Activated CD8-positive, alpha-beta memory T cell treated with anti-CD3 and anti-CD28 coated beads, Interleukin-2, amount 10 ng/mL, durations not matched to agents 7 days and 5 days (primary cell): Measurements from ENCODE around the gene P2RY14. TPM values are rescaled to one million over a fixed set of nuclear protein-coding genes. Genes with fewer than 3 reads are reported as not detected.
"Not testable (repeated sequence)": the region's sequence is repeated elsewhere in the genome, so short reads cannot be mapped to it uniquely, and the experiment has no call there.

Source experiments
- ATAC-seq: fragments of 150-1000 bp; cut with Tn5 transposase; one replicate; pipeline ENCODE4 v1.10.0; 2021; ENCODE audit warnings: moderate library complexity
- CTCF ChIA-PET: fragments of 350-600 bp; sonication (Branson Sonifier 250); formaldehyde crosslinking; loops from one replicate; lab custom pipeline; 2021; ENCODE audit warnings: antibody characterized with exemption; lab: Charles Lee
- DNase-seq: peaks from one replicate; pipeline ENCODE4 v3.0.0-alpha.2; 2020
- H3K27ac Mint-ChIP-seq: one replicate; pipeline ENCODE4 v1.8.0; 2021; ENCODE audit warnings: mild to moderate bottlenecking, mixed read lengths
- H3K27me3 Mint-ChIP-seq: one replicate; pipeline ENCODE4 v1.8.0; 2021; ENCODE audit warnings: mixed read lengths
- H3K36me3 Mint-ChIP-seq: one replicate; pipeline ENCODE4 v1.8.0; 2021; ENCODE audit warnings: mild to moderate bottlenecking, mixed read lengths
- H3K4me1 Mint-ChIP-seq: one replicate; pipeline ENCODE4 v1.8.0; 2021; ENCODE audit warnings: mixed read lengths
- H3K4me3 Mint-ChIP-seq: one replicate; pipeline ENCODE4 v1.8.0; 2021; ENCODE audit warnings: mild to moderate bottlenecking, moderate library complexity, mixed read lengths
- H3K9me3 Mint-ChIP-seq: one replicate; pipeline ENCODE4 v1.8.0; 2022; ENCODE audit warnings: low read depth, mixed read lengths
- total RNA-seq, 2 experiments: library from RNA; stranded (reverse); gene quantifications; one replicate each; pipeline ENCODE4 v1.2.3, GENCODE V29; 2021

Gene P2RY14
- total RNA-seq, 2 experiments from 2014 or later, result 2.2 to 4.7 TPM

GRCh38 chr3:151182349-151183079 is 95.8 kb downstream of the P2RY14 start:
- Mint-ChIP-seq H3K4me1 (peaks cover 44% of the 10 kb centered on the region), H3K27ac (peak overlapping the region; percentile 83), H3K27me3 (no peaks in the 10 kb centered on the region), H3K36me3 (no peaks in the 10 kb centered on the region), H3K4me3 (no peak overlapping the region), H3K9me3 (no peaks in the 10 kb centered on the region)
- CTCF ChIA-PET, result interaction anchor here (1.2 to 3.6 kb wide), 6 partner anchors 9 to 19 kb away, joined by 4 to 22 read pairs (median 8); no protein-coding TSS in a partner anchor
- no peak for DNase-seq
- ATAC-seq, result no peak

DNA sequence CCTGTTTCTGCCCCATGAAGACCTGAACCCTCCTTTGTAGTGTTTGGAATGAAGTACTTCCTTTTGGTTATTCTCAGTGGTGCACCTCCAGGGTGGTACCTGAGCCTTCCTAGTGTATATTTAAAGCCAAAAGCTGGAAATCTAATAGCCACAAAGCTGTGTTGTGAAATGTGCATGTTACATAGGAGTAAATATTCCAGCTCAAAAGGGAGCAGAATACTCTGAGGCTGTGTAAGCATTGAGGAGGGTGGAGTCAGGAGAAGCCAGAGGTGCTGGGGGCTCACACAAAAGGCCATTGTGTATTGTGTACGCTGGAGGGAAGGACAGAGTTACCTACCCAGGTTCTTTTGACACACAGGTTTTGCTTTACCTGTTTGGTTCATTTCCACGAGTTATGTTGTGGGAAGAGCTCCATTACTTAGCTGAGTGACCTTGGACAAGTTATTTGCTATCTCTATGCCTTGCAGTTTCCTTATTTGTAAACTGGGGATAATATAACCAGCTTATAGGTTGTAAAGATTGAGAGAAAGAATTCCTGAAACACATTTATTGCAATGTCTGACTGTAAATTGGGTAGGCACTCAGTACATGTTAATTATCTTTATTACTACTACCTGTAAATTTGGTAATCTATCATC is 100.0 kb downstream of the P2RY14 start:
- no peak overlapping the region for H3K4me3 Mint-ChIP-seq
- H3K27me3 Mint-ChIP-seq, result no peaks in the 10 kb centered on the region
- no peak overlapping the region for H3K27ac Mint-ChIP-seq
- ATAC-seq (no peak), DNase-seq (no peak)
- CTCF ChIA-PET, result interaction anchor here (1.1 to 2.9 kb wide), 5 partner anchors 10 to 106 kb away, joined by 3 to 11 read pairs (median 4); no protein-coding TSS in a partner anchor
- peaks cover 1% of the 10 kb centered on the region for H3K36me3 Mint-ChIP-seq
- H3K9me3 Mint-ChIP-seq, result no peaks in the 10 kb centered on the region
- peaks cover 23% of the 10 kb centered on the region for H3K4me1 Mint-ChIP-seq

- no peak overlapping the region for H3K27ac Mint-ChIP-seq
- CTCF ChIA-PET, result interaction anchor here (1.5 kb wide), 2 partner anchors 9 to 10 kb away, joined by 3 to 4 read pairs; no protein-coding TSS in a partner anchor
- no peak for ATAC-seq
Observed at GRCh38 chr3:151175952-151176351, 102.4 kb downstream of the P2RY14 start.

GRCh38 chr3:151174351-151174750 is 104.0 kb downstream of the P2RY14 start:
- DNase-seq (no peak), ATAC-seq (no peak)
- CTCF ChIA-PET, result interaction anchor here (1.2 to 1.5 kb wide), 4 partner anchors 11 to 56 kb away, joined by 3 to 6 read pairs (median 3); no protein-coding TSS in a partner anchor
- peaks cover 1% of the 10 kb centered on the region for H3K36me3 Mint-ChIP-seq
- H3K27ac Mint-ChIP-seq, result no peak overlapping the region
- peaks cover 42% of the 10 kb centered on the region for H3K4me1 Mint-ChIP-seq
- no peaks in the 10 kb centered on the region for H3K9me3 Mint-ChIP-seq
- no peaks in the 10 kb centered on the region for H3K27me3 Mint-ChIP-seq
- H3K4me3 Mint-ChIP-seq, result no peak overlapping the region

More at GRCh38 chr3:151175952-151176351, 102.4 kb downstream of the P2RY14 start:
- DNase-seq, result no peak
- Mint-ChIP-seq H3K4me1 (peaks cover 29% of the 10 kb centered on the region), H3K27me3 (no peaks in the 10 kb centered on the region), H3K9me3 (no peaks in the 10 kb centered on the region), H3K4me3 (no peak overlapping the region), H3K36me3 (peaks cover 1% of the 10 kb centered on the region)

- H3K36me3 Mint-ChIP-seq, result peaks cover 1% of the 10 kb centered on the region
Observed at GRCh38 chr3:151171145-151171757, 107.1 kb downstream of the P2RY14 start.

DNA sequence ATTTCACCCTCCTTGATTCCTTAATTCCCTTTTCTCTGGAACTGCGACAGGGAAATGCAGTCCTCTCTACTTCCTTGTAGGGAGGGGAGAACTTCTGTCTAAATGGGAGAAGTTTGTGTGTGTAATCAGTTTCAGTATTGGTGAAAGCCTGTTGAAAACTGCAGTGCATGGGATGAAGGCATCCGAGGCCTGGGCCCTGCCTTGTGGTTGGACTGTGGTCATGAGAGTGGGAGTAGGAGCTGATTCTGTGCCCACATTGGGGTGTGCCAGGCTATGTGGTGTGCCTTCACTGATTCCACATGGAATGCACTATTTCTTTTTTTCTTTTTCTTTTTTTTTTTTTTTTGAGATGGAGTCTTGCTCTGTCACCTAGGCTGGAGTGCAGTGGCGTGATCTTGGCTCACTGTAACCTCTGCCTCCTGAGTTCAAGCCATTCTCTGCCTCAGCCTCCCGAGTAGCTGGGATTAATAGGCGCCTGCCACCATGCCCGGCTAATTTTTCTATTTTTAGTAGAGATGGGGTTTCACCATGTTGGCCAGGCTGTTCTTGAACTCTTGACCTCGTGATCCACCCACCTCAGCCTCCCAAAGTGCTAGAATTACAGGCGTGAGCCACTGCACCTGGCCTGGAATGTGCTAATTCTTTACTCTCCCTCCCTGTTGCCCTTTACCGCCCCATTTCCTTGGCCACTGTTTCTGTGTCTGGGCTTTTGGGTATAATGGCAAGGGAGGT is 108.2 kb downstream of the P2RY14 start:
- not testable (repeated sequence) for H3K27me3 Mint-ChIP-seq, H3K36me3 Mint-ChIP-seq, H3K9me3 Mint-ChIP-seq
- Mint-ChIP-seq H3K4me3 (peak overlapping the region; percentile 57), H3K27ac (peak overlapping the region; percentile 94), H3K4me1 (peaks cover 51% of the 10 kb centered on the region)
- CTCF ChIA-PET, result interaction anchor here (0.9 to 6.1 kb wide), 10 partner anchors 12 to 109 kb away, joined by 3 to 118 read pairs (median 17); partner anchors contain the start of genes GPR171 and P2RY14
- ATAC-seq (peak; percentile 16), DNase-seq (peak; percentile 57)

More at GRCh38 chr3:151171145-151171757, 107.1 kb downstream of the P2RY14 start:
- DNase-seq (peak; percentile 86), ATAC-seq (peak; percentile 87)
- Mint-ChIP-seq H3K27ac (peak overlapping the region; percentile 94), H3K4me3 (peak overlapping the region; percentile 57), H3K27me3 (no peaks in the 10 kb centered on the region), H3K9me3 (no peaks in the 10 kb centered on the region), H3K4me1 (peaks cover 51% of the 10 kb centered on the region)
- CTCF ChIA-PET, result interaction anchor here (0.7 to 6.1 kb wide), 13 partner anchors 12 to 121 kb away, joined by 3 to 118 read pairs (median 7); partner anchors contain the start of genes GPR171 and P2RY14

DNA sequence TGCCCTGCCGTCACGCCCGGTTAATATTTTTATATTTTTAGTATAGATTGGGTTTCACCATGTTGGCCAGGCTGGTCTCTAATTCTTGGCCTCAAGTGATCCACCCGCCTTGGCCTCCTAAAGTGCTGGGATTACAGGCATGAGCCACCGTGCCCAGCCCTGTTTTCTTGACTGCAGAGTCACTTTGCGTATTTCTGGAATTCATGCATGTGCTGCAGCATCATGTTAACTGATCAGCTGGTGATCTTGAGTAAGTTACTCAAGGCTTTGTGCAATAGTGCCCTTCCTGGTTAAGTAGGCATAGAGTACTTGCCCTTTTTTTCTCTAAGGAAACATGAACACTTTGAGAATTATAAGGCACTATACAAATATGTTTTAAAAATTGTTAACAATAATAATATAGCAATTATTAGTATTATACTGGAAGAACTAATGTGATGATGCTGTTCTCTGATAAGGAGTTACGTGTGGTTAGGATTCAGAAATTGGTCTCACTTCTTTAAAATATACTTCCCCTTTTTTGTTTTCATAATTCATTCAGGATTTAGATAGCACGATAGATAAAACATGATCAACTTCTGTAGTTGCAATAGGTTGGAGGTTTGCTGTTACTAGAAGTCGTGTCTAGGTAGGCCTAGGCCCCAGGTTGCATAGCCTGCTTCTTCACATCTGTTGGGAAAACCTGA is 108.9 kb downstream of the P2RY14 start:
- DNase-seq (no peak), ATAC-seq (no peak)
- peaks cover 51% of the 10 kb centered on the region for H3K4me1 Mint-ChIP-seq
- H3K27ac Mint-ChIP-seq, result peak overlapping the region; percentile 94
- H3K27me3 Mint-ChIP-seq, result no peaks in the 10 kb centered on the region
- no peaks in the 10 kb centered on the region for H3K9me3 Mint-ChIP-seq
- CTCF ChIA-PET, result interaction anchor here (1.4 to 6.1 kb wide), 13 partner anchors 13 to 157 kb away, joined by 3 to 118 read pairs (median 15); partner anchors contain the start of gene P2RY14
- H3K36me3 Mint-ChIP-seq, result peaks cover 1% of the 10 kb centered on the region
- H3K4me3 Mint-ChIP-seq, result no peak overlapping the region

DNA sequence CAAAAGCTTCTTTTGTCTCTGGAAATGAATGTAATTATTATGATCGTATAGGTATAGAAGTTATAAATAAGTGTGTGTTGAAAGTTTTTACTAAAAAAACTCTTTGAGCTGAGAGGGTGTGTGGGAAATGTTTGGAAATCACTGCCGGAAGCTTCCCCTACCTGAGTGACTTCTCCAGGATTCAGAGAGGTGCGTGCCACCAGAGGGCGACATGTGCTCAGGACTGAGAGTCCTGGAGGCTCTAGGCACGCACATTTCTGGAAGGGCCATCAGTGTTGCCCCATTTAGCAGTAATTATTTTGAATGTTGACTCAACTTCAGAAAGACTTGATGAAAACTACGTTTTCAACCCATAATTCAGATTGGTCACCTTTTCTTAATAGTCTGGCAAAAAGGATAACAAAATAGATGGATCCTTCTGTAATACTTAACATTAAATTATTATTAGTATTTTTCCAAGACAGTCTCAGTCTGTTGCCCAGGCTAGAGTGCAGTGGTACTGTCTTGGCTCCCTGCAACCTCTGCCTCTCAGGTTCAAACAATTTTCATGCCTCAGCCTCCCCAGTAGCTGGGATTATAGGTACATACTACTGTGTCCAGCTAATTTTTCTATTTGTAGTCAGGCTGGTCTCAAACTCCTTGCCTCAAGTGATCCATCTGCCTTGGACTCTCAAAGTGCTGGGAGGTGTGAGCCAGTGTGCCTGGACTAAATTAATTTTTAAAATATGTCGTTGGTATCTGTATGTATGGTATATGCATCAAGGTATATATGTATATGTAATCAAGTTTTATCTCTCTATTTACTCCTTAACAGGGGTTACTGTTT is 109.9 kb downstream of the P2RY14 start:
- ATAC-seq (peak; percentile 68), DNase-seq (peak; percentile 90)
- H3K27me3 Mint-ChIP-seq, result no peaks in the 10 kb centered on the region
- no peaks in the 10 kb centered on the region for H3K9me3 Mint-ChIP-seq
- H3K4me1 Mint-ChIP-seq, result peaks cover 44% of the 10 kb centered on the region
- H3K36me3 Mint-ChIP-seq, result no peaks in the 10 kb centered on the region
- no peak overlapping the region for H3K4me3 Mint-ChIP-seq
- peak overlapping the region; percentile 49 for H3K27ac Mint-ChIP-seq
- CTCF ChIA-PET, result interaction anchor here (0.7 to 6.1 kb wide), 33 partner anchors 9 to 670 kb away, joined by 3 to 118 read pairs (median 6); partner anchors contain the start of genes GPR171 and P2RY14

DNA sequence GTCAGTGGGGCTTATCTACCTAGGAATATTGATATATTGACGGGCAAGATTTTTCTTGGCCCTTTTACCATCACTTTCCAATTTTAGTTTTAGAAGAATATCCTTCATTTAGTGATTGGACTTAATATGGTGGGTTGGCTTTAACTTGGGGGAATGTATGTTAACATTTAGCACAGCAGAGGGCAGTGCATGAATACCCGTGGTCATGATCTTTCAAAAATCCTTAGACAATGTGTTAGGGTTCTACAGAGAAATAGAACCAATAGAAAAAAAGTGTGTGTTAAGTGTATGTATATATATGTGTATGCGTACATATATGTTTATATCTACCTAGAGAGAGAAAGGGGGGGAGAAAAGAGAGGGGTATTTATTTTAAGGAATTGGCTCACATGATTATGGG is 112.2 kb downstream of the P2RY14 start:
- Mint-ChIP-seq H3K27me3 (no peaks in the 10 kb centered on the region), H3K9me3 (no peaks in the 10 kb centered on the region), H3K27ac (no peak overlapping the region), H3K4me1 (peaks cover 26% of the 10 kb centered on the region), H3K4me3 (no peak overlapping the region), H3K36me3 (no peaks in the 10 kb centered on the region)
- ATAC-seq (no peak), DNase-seq (no peak)
- CTCF ChIA-PET, result interaction anchor here (1.2 to 6.1 kb wide), 4 partner anchors 37 to 119 kb away, joined by 5 to 118 read pairs (median 37); partner anchors contain the start of genes GPR171 and P2RY14

- H3K36me3 Mint-ChIP-seq, result no peaks in the 10 kb centered on the region
- no peaks in the 10 kb centered on the region for H3K27me3 Mint-ChIP-seq
- no peak for ATAC-seq
- H3K9me3 Mint-ChIP-seq, result no peaks in the 10 kb centered on the region
- no peak for DNase-seq
- H3K4me1 Mint-ChIP-seq, result peaks cover 17% of the 10 kb centered on the region
- CTCF ChIA-PET, result no interaction called here
- H3K4me3 Mint-ChIP-seq, result no peak overlapping the region
- no peak overlapping the region for H3K27ac Mint-ChIP-seq
Observed at GRCh38 chr3:151165226-151165625, 113.1 kb downstream of the P2RY14 start.
